Mesothelial cell of epicardium (in vitro differentiated cells): ENCODE measurements around the gene LY6G6F. TPM values are rescaled to one million over a fixed set of nuclear protein-coding genes. Genes with fewer than 3 reads are reported as not detected.

Experiments used
- DNase-seq, 2 experiments: peaks; one replicate each; pipeline ENCODE4 v3.0.0; 2021; ENCODE audit warnings: low spot score in 2 of 2; ENCODE audit not compliant: unreplicated experiment in 2 of 2
- H3K27ac Mint-ChIP-seq: 2 replicates; pipeline ENCODE4 v1.8.0; 2021; ENCODE audit warnings: mixed read lengths
- H3K27me3 Mint-ChIP-seq: 2 replicates; pipeline ENCODE4 v1.8.0; 2021; ENCODE audit warnings: low read depth, mixed read lengths
- H3K36me3 Mint-ChIP-seq: 2 replicates; pipeline ENCODE4 v1.8.0; 2021; ENCODE audit warnings: mixed read lengths
- H3K4me1 Mint-ChIP-seq: 2 replicates; pipeline ENCODE4 v1.8.0; 2021; ENCODE audit warnings: mixed read lengths
- H3K4me3 Mint-ChIP-seq: 2 replicates; pipeline ENCODE4 v1.8.0; 2021; ENCODE audit warnings: mild to moderate bottlenecking, moderate library complexity, mixed read lengths
- H3K9me3 Mint-ChIP-seq: 2 replicates; pipeline ENCODE4 v1.8.0; 2021; ENCODE audit warnings: mixed read lengths
- CTCF ChIP-seq: fragments of 200-600 bp; sonication (generic); IDR thresholded peaks from one replicate; pipeline ENCODE4 v1.5.0; 2021; ENCODE audit warnings: antibody characterized with exemption; ENCODE audit not compliant: unreplicated experiment
- total RNA-seq: library from RNA; stranded (reverse); gene quantifications from 3 replicates; pipeline ENCODE4 v1.2.1, GENCODE V29; 2021

Gene LY6G6F
- total RNA-seq, 1 donor from 2014 or later: not detected

GRCh38 chr6:31676322-31676903 lies 30.3 kb upstream of the LY6G6F start:
- H3K9me3 Mint-ChIP-seq: no peaks in the 10 kb centered on the region
- no peak overlapping the region for H3K27ac Mint-ChIP-seq
- no peak for DNase-seq
- H3K36me3 Mint-ChIP-seq: peaks cover 11% of the 10 kb centered on the region
- no peak for TF ChIP-seq CTCF
- H3K27me3 Mint-ChIP-seq: no peaks in the 10 kb centered on the region
- peaks cover 11% of the 10 kb centered on the region for H3K4me1 Mint-ChIP-seq
- H3K4me3 Mint-ChIP-seq: no peak overlapping the region

- no peak for TF ChIP-seq CTCF
- H3K9me3 Mint-ChIP-seq: no peaks in the 10 kb centered on the region
- no peaks in the 10 kb centered on the region for H3K27me3 Mint-ChIP-seq
- H3K4me3 Mint-ChIP-seq: no peak overlapping the region
- peaks cover 8% of the 10 kb centered on the region for H3K36me3 Mint-ChIP-seq
- no peak overlapping the region for H3K27ac Mint-ChIP-seq
- no peak for DNase-seq
- H3K4me1 Mint-ChIP-seq: peaks cover 14% of the 10 kb centered on the region
Measured at GRCh38 chr6:31676904-31677303, 29.8 kb upstream of the LY6G6F start.

GRCh38 chr6:31677955-31678354 lies 28.7 kb upstream of the LY6G6F start:
- TF ChIP-seq CTCF: no peak
- Mint-ChIP-seq H3K9me3 (no peaks in the 10 kb centered on the region), H3K4me3 (no peak overlapping the region), H3K27ac (no peak overlapping the region), H3K36me3 (peaks cover 3% of the 10 kb centered on the region), H3K27me3 (no peaks in the 10 kb centered on the region), H3K4me1 (peaks cover 15% of the 10 kb centered on the region)
- DNase-seq: no peak

- no peaks in the 10 kb centered on the region for H3K9me3 Mint-ChIP-seq
Measured at GRCh38 chr6:31680226-31681134, 26.2 kb upstream of the LY6G6F start, which contains the start of gene LY6G5C. Gene LY6G5C (minus strand): TSS chr6:31681067. CDS start chr6:31680373, 694 bp downstream.

GRCh38 chr6:31681135-31681671 lies 25.5 kb upstream of the LY6G6F start:
- H3K27ac Mint-ChIP-seq: peak overlapping the region; percentile 75

More at GRCh38 chr6:31680226-31681134, 26.2 kb upstream of the LY6G6F start, which contains the start of gene LY6G5C:
- TF ChIP-seq CTCF: no peak
- H3K27me3 Mint-ChIP-seq: no peaks in the 10 kb centered on the region
- peak; percentile 62 to 75 for DNase-seq
- H3K27ac Mint-ChIP-seq: peak within 1 kb of the TSS; percentile 75
- H3K4me1 Mint-ChIP-seq: peaks cover 22% of the 10 kb centered on the region
- peaks cover under 1% of the 10 kb centered on the region for H3K36me3 Mint-ChIP-seq
- peak within 1 kb of the TSS; percentile 80 for H3K4me3 Mint-ChIP-seq

More at GRCh38 chr6:31681135-31681671, 25.5 kb upstream of the LY6G6F start:
- H3K36me3 Mint-ChIP-seq: peaks cover 6% of the 10 kb centered on the region
- H3K9me3 Mint-ChIP-seq: no peaks in the 10 kb centered on the region
- peak overlapping the region; percentile 80 for H3K4me3 Mint-ChIP-seq
- no peaks in the 10 kb centered on the region for H3K27me3 Mint-ChIP-seq
- TF ChIP-seq CTCF: no peak
- H3K4me1 Mint-ChIP-seq: peaks cover 22% of the 10 kb centered on the region
- DNase-seq: peak in 1 of 2 experiments; percentile 54
